HFF-Myc (cell line): ENCODE measurements around the gene HTR3B.
"Not testable (repeated sequence)": the region's sequence is repeated elsewhere in the genome, so short reads cannot be mapped to it uniquely, and the experiment has no call there.

ENCODE experiments used
- DNase-seq: peaks from one replicate; pipeline ENCODE4 v3.0.0-alpha.2; 2011; ENCODE audit warnings: low read depth; ENCODE audit errors: extremely low read depth
- H3K4me3 ChIP-seq: replicated peaks from 2 replicates; pipeline ENCODE4 v1.5.1; 2011; ENCODE audit warnings: low read depth, mild to moderate bottlenecking, control low read depth, low read length
- CTCF ChIP-seq: IDR thresholded peaks from 2 replicates; pipeline ENCODE4 v1.5.1; 2012; ENCODE audit warnings: mild to moderate bottlenecking, low read depth, low read length, control low read depth; ENCODE audit errors: missing control alignments

Gene HTR3B

DNA sequence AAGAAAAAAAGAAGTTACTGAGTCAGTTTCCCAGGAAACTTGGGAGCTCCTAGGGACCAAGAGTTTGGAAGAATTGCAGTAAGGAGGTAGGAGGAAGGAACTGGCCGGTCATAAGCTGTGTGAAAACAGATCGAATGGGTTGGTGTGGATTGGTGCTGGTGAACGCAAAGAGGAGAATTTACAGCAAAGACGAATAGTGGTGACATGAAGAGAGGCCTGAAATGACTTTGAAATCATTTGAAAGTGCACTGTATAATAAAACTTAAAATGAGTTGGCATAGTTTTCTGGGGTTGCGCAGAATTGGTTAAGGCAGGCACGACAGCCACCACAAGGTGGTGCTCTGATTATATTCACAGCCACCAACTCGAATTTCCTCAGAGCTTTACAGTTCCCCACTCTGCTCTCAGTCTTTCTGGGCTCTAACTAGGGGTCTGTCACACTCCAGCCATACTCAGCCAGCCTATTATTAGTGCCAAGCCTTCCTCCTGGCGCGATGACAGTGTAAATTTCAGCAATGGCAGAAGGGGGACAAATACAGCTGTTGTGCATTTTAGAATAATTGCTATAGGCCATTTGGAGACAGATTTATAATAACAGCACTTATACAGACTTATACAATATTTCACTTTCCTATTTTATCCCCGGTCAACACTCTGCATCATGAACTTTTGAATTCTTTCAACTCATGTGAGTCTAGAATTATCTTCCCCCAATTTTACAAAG, 8.3 kb upstream of the HTR3B start:
- no peak for DNase-seq
- no peak overlapping the region for H3K4me3 ChIP-seq
- TF ChIP-seq CTCF: peak; percentile 65

DNA sequence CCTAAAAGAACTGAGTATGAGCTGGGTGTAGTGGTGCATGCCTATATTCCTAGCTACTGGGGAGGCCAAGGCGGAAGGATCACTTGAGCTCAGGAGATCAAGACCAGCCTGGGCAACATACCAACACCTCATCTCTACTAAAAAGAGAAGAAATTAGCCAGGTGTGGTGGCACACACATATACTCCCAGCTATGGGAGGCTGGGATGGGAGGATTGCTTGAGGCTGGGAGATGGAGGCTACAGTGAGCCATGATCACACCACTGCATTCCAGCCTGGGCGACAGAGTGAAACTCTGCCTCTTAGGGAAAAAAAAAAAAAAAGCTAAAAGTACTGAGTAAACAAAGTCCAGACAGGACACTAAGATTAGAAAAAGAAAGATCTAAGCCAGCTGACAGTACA, 3.5 kb upstream of the HTR3B start:
- no peak for DNase-seq
- no peak overlapping the region for H3K4me3 ChIP-seq
- no peak for TF ChIP-seq CTCF

GRCh38 chr11:113906038-113906437, 1.4 kb downstream of the HTR3B start:
- H3K4me3 ChIP-seq: no peak overlapping the region
- TF ChIP-seq CTCF: peak; percentile 31
- DNase-seq: no peak

GRCh38 chr11:113906516-113906915, 1.9 kb downstream of the HTR3B start:
- no peak for TF ChIP-seq CTCF
- DNase-seq: no peak
- no peak overlapping the region for H3K4me3 ChIP-seq

GRCh38 chr11:113907152-113907551, 2.6 kb downstream of the HTR3B start:
- no peak overlapping the region for H3K4me3 ChIP-seq
- no peak for TF ChIP-seq CTCF
- no peak for DNase-seq

DNA sequence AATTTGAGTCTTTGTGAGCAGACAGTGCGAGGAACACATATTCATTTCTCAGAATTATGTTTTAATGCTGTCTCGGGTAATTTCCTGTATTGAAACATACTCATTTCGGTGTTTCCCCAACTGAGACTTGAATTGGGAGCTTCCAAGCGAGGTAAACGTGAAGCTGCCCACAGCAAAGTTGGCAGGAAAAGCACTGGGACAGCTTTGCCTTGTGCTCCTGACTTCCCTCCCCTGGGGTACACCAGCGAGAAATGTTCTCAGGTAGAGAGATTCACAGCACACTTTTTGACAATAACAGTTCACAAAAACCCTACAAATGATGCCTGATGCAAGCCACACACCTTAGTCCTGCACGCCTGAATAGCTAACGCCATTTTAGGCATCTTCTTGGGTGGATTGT, 3.1 kb downstream of the HTR3B start:
- TF ChIP-seq CTCF: no peak
- H3K4me3 ChIP-seq: no peak overlapping the region
- no peak for DNase-seq

- no peak overlapping the region for H3K4me3 ChIP-seq
- TF ChIP-seq CTCF: no peak
- DNase-seq: no peak
Observed at GRCh38 chr11:113908098-113908497, 3.5 kb downstream of the HTR3B start.

DNA sequence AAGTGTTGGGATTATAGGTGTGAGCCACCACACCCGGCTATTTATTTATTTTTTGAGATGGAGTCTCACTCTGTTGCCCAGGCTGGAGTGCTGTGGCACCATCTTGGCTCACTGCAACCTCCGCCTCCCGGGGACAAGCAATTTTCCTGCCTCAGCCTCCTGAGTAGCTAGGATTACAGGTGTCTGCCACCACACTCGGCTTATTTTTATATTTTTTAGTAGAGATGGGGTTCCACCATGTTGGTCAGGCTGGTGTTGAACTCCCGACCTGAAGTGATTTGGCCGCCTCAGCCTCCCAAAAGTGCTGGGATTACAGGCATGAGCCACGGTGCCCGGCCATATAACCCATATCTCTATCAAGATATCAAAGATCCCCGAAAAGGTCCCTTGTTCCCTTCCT, 6.9 kb downstream of the HTR3B start:
- not testable (repeated sequence) for H3K4me3 ChIP-seq

More for the DNA sequence above, 6.9 kb downstream of the HTR3B start:
- DNase-seq: not testable (repeated sequence)
